H1 (cell line): ENCODE results near the gene UTP25.

Experiments
- CTCF ChIP-seq, 3 experiments: IDR thresholded peaks; 1 replicate in 2 of 3; 2 replicates in 1 of 3; pipeline versions ENCODE4 v1.5.1 to v1.6.1; 2011; ENCODE audit warnings: low read length in 3 of 3, mild to moderate bottlenecking in 3 of 3, inconsistent platforms in 2 of 3, low read depth in 1 of 3, moderate library complexity in 1 of 3; ENCODE audit not compliant: insufficient read depth in 1 of 3; ENCODE audit errors: control extremely low read depth in 1 of 3
- POLR2A ChIP-seq, 2 experiments: IDR thresholded peaks; 1 replicate in 1 of 2; 2 replicates in 1 of 2; pipeline ENCODE4 v1.6.1; 2011; ENCODE audit warnings: low read depth in 2 of 2, low read length in 2 of 2, mild to moderate bottlenecking in 2 of 2; ENCODE audit errors: control extremely low read depth in 1 of 2

GRCh38 chr1:209838537-209838936 is 10.8 kb downstream of the UTP25 start:
- TF ChIP-seq CTCF (IDR thresholded peaks at IDR 0.05; ENCODE audit: control extremely low read depth in 1 of 3, insufficient read depth in 1 of 3, low read depth in 1 of 3, low read length in 3 of 3) (no peak), POLR2A (IDR thresholded peaks at IDR 0.05; ENCODE audit: control extremely low read depth in 1 of 2, low read depth in 2 of 2, low read length in 2 of 2) (no peak)
